ENCODE measurements around the gene SDC4.

SDC4 gene

GRCh38 chr20:45347936-45348778, at the start of gene SDC4:
Gene SDC4 (minus strand): TSS chr20:45348424. CDS start chr20:45348384, 40 bp downstream.
- DNase-seq (ENCODE audit: low read depth in 2 of 2, low spot score in 1 of 2) = peak in 1 of 2 donors; percentile 50

- no peak for DNase-seq (ENCODE audit: low read depth in 2 of 2, low spot score in 1 of 2)
These were observed 46.8 kb upstream of the SDC4 start for GRCh38 chr20:45395114-45395415.

- DNase-seq (ENCODE audit: low read depth in 2 of 2, low spot score in 1 of 2) = no peak
These were observed 46.2 kb upstream of the SDC4 start for GRCh38 chr20:45394221-45395113.

GRCh38 chr20:45392733-45393132, 44.5 kb upstream of the SDC4 start:
- DNase-seq (ENCODE audit: low read depth in 2 of 2, low spot score in 1 of 2) = no peak

- DNase-seq (ENCODE audit: low read depth in 2 of 2, low spot score in 1 of 2) = no peak
These were observed 43.3 kb upstream of the SDC4 start for GRCh38 chr20:45391559-45391958.

- DNase-seq (ENCODE audit: low read depth in 2 of 2, low spot score in 1 of 2) = no peak
These were observed 42.7 kb upstream of the SDC4 start for GRCh38 chr20:45390931-45391330.

GRCh38 chr20:45387274-45387673, 39.0 kb upstream of the SDC4 start:
- DNase-seq (ENCODE audit: low read depth in 2 of 2, low spot score in 1 of 2) = no peak

- DNase-seq (ENCODE audit: low read depth in 2 of 2, low spot score in 1 of 2) = no peak
These were observed 30.0 kb upstream of the SDC4 start, which contains the start of gene TP53TG5 for GRCh38 chr20:45378191-45378590. Gene TP53TG5 (minus strand): TSS chr20:45378325. CDS start chr20:45378236, 89 bp downstream.

GRCh38 chr20:45377269-45377668, 29.0 kb upstream of the SDC4 start:
- DNase-seq (ENCODE audit: low read depth in 2 of 2, low spot score in 1 of 2) = no peak

- no peak for DNase-seq (ENCODE audit: low read depth in 2 of 2, low spot score in 1 of 2)
These were observed 26.7 kb upstream of the SDC4 start for GRCh38 chr20:45374966-45375365.

GRCh38 chr20:45374101-45374467, 25.9 kb upstream of the SDC4 start:
- no peak for DNase-seq (ENCODE audit: low read depth in 2 of 2, low spot score in 1 of 2)

GRCh38 chr20:45373353-45374100, 25.3 kb upstream of the SDC4 start:
- peak; percentile 77 to 90 for DNase-seq (ENCODE audit: low read depth in 2 of 2, low spot score in 1 of 2)

GRCh38 chr20:45372646-45373352, 24.6 kb upstream of the SDC4 start:
- no peak for DNase-seq (ENCODE audit: low read depth in 2 of 2, low spot score in 1 of 2)

GRCh38 chr20:45372241-45372640, 24.0 kb upstream of the SDC4 start:
- no peak for DNase-seq (ENCODE audit: low read depth in 2 of 2, low spot score in 1 of 2)

GRCh38 chr20:45370571-45371160, 22.4 kb upstream of the SDC4 start:
- DNase-seq (ENCODE audit: low read depth in 2 of 2, low spot score in 1 of 2) = no peak

GRCh38 chr20:45368221-45368980, 20.2 kb upstream of the SDC4 start:
- no peak for DNase-seq (ENCODE audit: low read depth in 2 of 2, low spot score in 1 of 2)

- no peak for DNase-seq (ENCODE audit: low read depth in 2 of 2, low spot score in 1 of 2)
These were observed 18.9 kb upstream of the SDC4 start for GRCh38 chr20:45367126-45367525.

- no peak for DNase-seq (ENCODE audit: low read depth in 2 of 2, low spot score in 1 of 2)
These were observed 18.4 kb upstream of the SDC4 start for GRCh38 chr20:45366631-45367030.

- no peak for DNase-seq (ENCODE audit: low read depth in 2 of 2, low spot score in 1 of 2)
These were observed 18.0 kb upstream of the SDC4 start for GRCh38 chr20:45366192-45366591.

Data from stimulated activated CD8-positive, alpha-beta memory T cell treated with anti-CD3 and anti-CD28 coated beads, Interleukin-4, amount 100 ng/mL, for 4 hours (primary cell).